GM23338 (cell line): ENCODE data around the gene HPF1. TPM values are rescaled to one million over a fixed set of nuclear protein-coding genes. Genes with fewer than 3 reads are reported as not detected.

Experiments used
- ATAC-seq: fragments of 200-7000 bp; cut with Tn5 transposase; 3 replicates; pipeline ENCODE4 v1.9.1; 2020
- DNase-seq: peaks from one replicate; pipeline ENCODE4 v3.0.0-alpha.2; 2015; ENCODE audit warnings: low spot score
- H2AFZ ChIP-seq: fragments of 200-600 bp; sonication (generic); 2 replicates; pipeline ENCODE4 v1.8.0; 2016; ENCODE audit warnings: antibody characterized with exemption, mild to moderate bottlenecking, moderate library complexity
- H3F3A ChIP-seq: fragments of 200-600 bp; sonication (generic); replicated peaks from 2 replicates; pipeline ENCODE4 v1.8.0; 2017; ENCODE audit warnings: antibody characterized with exemption, mixed run types, low read depth
- H3K27ac ChIP-seq: fragments of 200-600 bp; sonication (generic); 2 replicates; pipeline ENCODE4 v1.6.1; 2016; ENCODE audit warnings: low read depth
- H3K27me3 ChIP-seq: fragments of 200-600 bp; sonication (generic); 2 replicates; pipeline ENCODE4 v1.8.0; 2016; ENCODE audit warnings: mild to moderate bottlenecking, mixed run types, moderate library complexity; ENCODE audit not compliant: insufficient read depth
- H3K36me3 ChIP-seq: fragments of 200-600 bp; sonication (generic); 2 replicates; pipeline ENCODE4 v1.8.0; 2016; ENCODE audit warnings: mild to moderate bottlenecking; ENCODE audit not compliant: insufficient read depth
- H3K4me1 ChIP-seq: fragments of 200-600 bp; sonication (generic); 2 replicates; pipeline ENCODE4 v1.8.0; 2016; ENCODE audit warnings: mild to moderate bottlenecking, moderate library complexity; ENCODE audit not compliant: insufficient read depth
- H3K4me2 ChIP-seq: fragments of 200-600 bp; sonication (generic); 2 replicates; pipeline ENCODE4 v1.7.1; 2017; ENCODE audit warnings: mixed run types
- H3K4me3 ChIP-seq: fragments of 200-600 bp; sonication (generic); 2 replicates; pipeline ENCODE4 v1.6.1; 2016; ENCODE audit warnings: mixed run types
- H3K79me2 ChIP-seq: fragments of 200-600 bp; sonication (generic); replicated peaks from 2 replicates; pipeline ENCODE4 v1.8.0; 2017; ENCODE audit warnings: mild to moderate bottlenecking; ENCODE audit not compliant: insufficient read depth
- H3K9me2 ChIP-seq: fragments of 200-600 bp; sonication (generic); 2 replicates; pipeline ENCODE4 v1.8.0; 2017; ENCODE audit not compliant: insufficient read depth
- H4K20me1 ChIP-seq: fragments of 200-600 bp; sonication (generic); replicated peaks from 2 replicates; pipeline ENCODE4 v1.8.0; 2017; ENCODE audit warnings: mild to moderate bottlenecking; ENCODE audit not compliant: insufficient read depth
- H3K27ac Mint-ChIP-seq: 2 replicates; pipeline ENCODE4 v1.8.0; 2020; ENCODE audit warnings: inconsistent platforms, mild to moderate bottlenecking, moderate library complexity, mixed read lengths
- H3K27me3 Mint-ChIP-seq: 3 replicates; pipeline ENCODE4 v1.8.0; 2022; ENCODE audit warnings: low read depth, mild to moderate bottlenecking, moderate library complexity, mixed read lengths, inconsistent platforms; ENCODE audit not compliant: insufficient read depth, poor library complexity
- H3K36me3 Mint-ChIP-seq: 3 replicates; pipeline ENCODE4 v1.8.0; 2021; ENCODE audit warnings: low read depth, mild to moderate bottlenecking, inconsistent platforms, moderate library complexity, mixed read lengths
- H3K4me1 Mint-ChIP-seq: 3 replicates; pipeline ENCODE4 v1.8.0; 2020; ENCODE audit warnings: mild to moderate bottlenecking, inconsistent platforms, mixed read lengths
- H3K4me3 Mint-ChIP-seq: 3 replicates; pipeline ENCODE4 v1.8.0; 2021; ENCODE audit warnings: moderate library complexity, mild to moderate bottlenecking, inconsistent platforms, mixed read lengths
- H3K9me3 Mint-ChIP-seq: 3 replicates; pipeline ENCODE4 v1.8.0; 2020; ENCODE audit warnings: moderate library complexity, mild to moderate bottlenecking, inconsistent platforms, mixed read lengths
- CREB1 ChIP-seq: fragments of 250-450 bp; sonication (Bioruptor Pico); IDR thresholded peaks from 2 replicates; pipeline ENCODE4 v1.5.0; 2020; ENCODE audit warnings: low read depth, mild to moderate bottlenecking, moderate library complexity
- CTCF ChIP-seq, 2 experiments: fragments of 200-600 bp in 1 of 2; sonication (generic) in 1 of 2; conservative IDR thresholded peaks; 2 replicates each; pipeline versions ENCODE4 v1.5.1 to v1.6.1; 2016 to 2017; ENCODE audit warnings: antibody characterized with exemption in 2 of 2, low read depth in 2 of 2, mild to moderate bottlenecking in 2 of 2, moderate library complexity in 1 of 2
- ETS1 ChIP-seq: IDR thresholded peaks from 2 replicates; pipeline ENCODE4 v1.6.1; 2016; ENCODE audit warnings: antibody characterized with exemption
- EZH2 ChIP-seq: fragments of 200-600 bp; sonication (generic); IDR thresholded peaks from one replicate; pipeline ENCODE4 v1.8.0; 2017; ENCODE audit warnings: antibody characterized with exemption, mild to moderate bottlenecking, low read depth; ENCODE audit not compliant: unreplicated experiment
- EZH2phosphoT487 ChIP-seq: fragments of 200-600 bp; sonication (generic); IDR thresholded peaks from one replicate; pipeline ENCODE4 v1.8.1; 2018; ENCODE audit warnings: antibody characterized with exemption; ENCODE audit not compliant: unreplicated experiment
- JUNB ChIP-seq: IDR thresholded peaks from one replicate; pipeline ENCODE4 v1.6.1; 2016; ENCODE audit warnings: antibody characterized with exemption; ENCODE audit not compliant: unreplicated experiment
- NANOG ChIP-seq: IDR thresholded peaks from 2 replicates; pipeline ENCODE4 v1.6.1; 2016; ENCODE audit warnings: antibody characterized with exemption, borderline replicate concordance
- POLR2AphosphoS5 ChIP-seq: IDR thresholded peaks from 2 replicates; pipeline ENCODE4 v1.6.1; 2016; ENCODE audit warnings: antibody characterized with exemption, low read depth
- REST ChIP-seq: IDR thresholded peaks from one replicate; pipeline ENCODE4 v1.6.1; 2018; ENCODE audit warnings: antibody characterized with exemption; ENCODE audit not compliant: unreplicated experiment
- STAT1 ChIP-seq: IDR thresholded peaks from one replicate; pipeline ENCODE4 v1.6.1; 2016; ENCODE audit warnings: antibody characterized with exemption; ENCODE audit not compliant: unreplicated experiment
- ZNF114 ChIP-seq: fragments of 250-450 bp; sonication (Bioruptor Pico); IDR thresholded peaks from 2 replicates; pipeline ENCODE4 v1.5.0; 2020; ENCODE audit warnings: mild to moderate bottlenecking, moderate library complexity
- ZNF331 ChIP-seq: fragments of 250-450 bp; sonication (Bioruptor Pico); IDR thresholded peaks from 2 replicates; pipeline ENCODE4 v1.5.0; 2020; ENCODE audit warnings: low read depth, mild to moderate bottlenecking, moderate library complexity
- ZNF462 ChIP-seq: fragments of 250-450 bp; sonication (Bioruptor Pico); IDR thresholded peaks from 2 replicates; pipeline ENCODE4 v1.5.0; 2020; ENCODE audit warnings: mild to moderate bottlenecking, moderate library complexity
- polyA plus RNA-seq: library from polyadenylated mRNA; unstranded; fragments of >200 nt; fragmentation: Nextera tagmentation; extraction: Ambion mirVana; gene quantifications from 2 replicates; pipeline ENCODE4 v1.2.1, GENCODE V29; 2016
- total RNA-seq: library from RNA; depleted of rRNA; stranded (reverse); fragments of >200 nt; shearing (Covaris generic); gene quantifications from 2 replicates; pipeline ENCODE4 v1.2.3, GENCODE V29; 2014

HPF1 gene
- total and polyA plus RNA-seq, 2 experiments from 2014 or later = 57.6 to 128 TPM

- no peaks in the 10 kb centered on the region for H3K9me2 ChIP-seq
- TF ChIP-seq STAT1 (no peak), ETS1 (no peak), NANOG (no peak), ZNF114 (no peak), REST (no peak), CREB1 (CRISPR knock-in tag) (no peak), ZNF462 (CRISPR knock-in tag) (no peak), EZH2 (no peak), JUNB (no peak), CTCF (conservative IDR thresholded peaks at IDR 0.05; ENCODE audit: low read depth in 2 of 2) (no peak), EZH2phosphoT487 (no peak), ZNF331 (CRISPR knock-in tag) (no peak), POLR2AphosphoS5 (no peak)
- H3K4me1 ChIP-seq = no peaks in the 10 kb centered on the region
- no peaks in the 10 kb centered on the region for H3K27me3 ChIP-seq
- no peaks in the 10 kb centered on the region for H3F3A ChIP-seq
- H4K20me1 ChIP-seq = no peaks in the 10 kb centered on the region
- H3K27ac ChIP-seq = no peak overlapping the region
- Mint-ChIP-seq H3K27me3 (no peaks in the 10 kb centered on the region), H3K4me1 (no peaks in the 10 kb centered on the region), H3K27ac (no peak overlapping the region), H3K9me3 (no peaks in the 10 kb centered on the region), H3K4me3 (no peak overlapping the region), H3K36me3 (no peaks in the 10 kb centered on the region; the same call in 2 of the 3 replicates)
- no peak overlapping the region for H3K4me3 ChIP-seq
- ATAC-seq (no peak), DNase-seq (no peak)
- no peak overlapping the region for H3K4me2 ChIP-seq
- no peaks in the 10 kb centered on the region for H3K79me2 ChIP-seq
- no peak overlapping the region for H2AFZ ChIP-seq
- no peaks in the 10 kb centered on the region for H3K36me3 ChIP-seq
Observed at GRCh38 chr4:169716677-169717076, 41.1 kb downstream of the HPF1 start.
